SK-N-SH (cell line): Measurements from ENCODE around the gene MLYCD.

Source experiments
- CTCF ChIP-seq: fragments of 200-600 bp; sonication (generic); IDR thresholded peaks from 2 replicates; pipeline ENCODE4 v1.6.1; 2017; ENCODE audit warnings: antibody characterized with exemption, mild to moderate bottlenecking, moderate library complexity
- GABPA ChIP-seq: IDR thresholded peaks from 2 replicates; pipeline ENCODE4 v1.4.0; 2012; ENCODE audit warnings: low read depth, mild to moderate bottlenecking
- JUND ChIP-seq: IDR thresholded peaks from 2 replicates; pipeline ENCODE4 v1.4.0; 2012
- MXI1 ChIP-seq: IDR thresholded peaks from 2 replicates; pipeline ENCODE4 v1.6.1; 2012; ENCODE audit warnings: mild to moderate bottlenecking, low read depth, low read length, improper control_type of control experiment
- POLR2AphosphoS5 ChIP-seq: IDR thresholded peaks from 2 replicates; pipeline ENCODE4 v1.6.1; 2012; ENCODE audit warnings: low read depth, low read length
- RFX5 ChIP-seq: IDR thresholded peaks from 2 replicates; pipeline ENCODE4 v1.6.1; 2012; ENCODE audit warnings: mild to moderate bottlenecking, improper control_type of control experiment, low read length
- TCF12 ChIP-seq: IDR thresholded peaks from 2 replicates; pipeline ENCODE4 v1.4.0; 2012

DNA sequence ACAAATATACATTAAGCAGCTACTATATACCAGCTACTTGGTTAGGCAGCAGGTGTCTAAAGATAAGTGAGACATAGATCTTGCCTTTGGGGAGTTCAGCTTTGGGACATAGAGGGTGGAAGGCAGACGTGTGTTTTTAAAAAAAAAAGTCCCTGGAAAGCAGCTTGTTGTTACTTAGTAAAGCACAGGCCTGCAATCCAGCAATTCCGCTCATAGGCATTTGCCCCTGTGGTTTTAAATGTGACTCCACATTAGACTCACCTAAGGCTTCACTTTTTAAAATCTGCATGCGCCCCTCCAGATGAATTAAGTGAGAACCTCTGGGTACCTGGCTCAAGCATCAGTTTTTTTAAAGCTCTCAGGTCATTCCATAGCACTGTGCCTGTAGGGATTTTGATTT lies 7.2 kb upstream of the MLYCD start:
- no peak for TF ChIP-seq CTCF
- no peak for TF ChIP-seq MXI1
- TF ChIP-seq JUND, result no peak
- TF ChIP-seq POLR2AphosphoS5, result no peak
- no peak for TF ChIP-seq GABPA
- TF ChIP-seq TCF12, result no peak
- TF ChIP-seq RFX5, result no peak
